Measurements from ENCODE around the gene CEMIP2. TPM values are rescaled to one million over a fixed set of nuclear protein-coding genes. Genes with fewer than 3 reads are reported as not detected.

The CEMIP2 gene
- total RNA-seq, 4 donors from 2014 or later, result 10.6 to 29.9 (median 14.7) TPM

- Histone ChIP-seq H3K27ac (no peak overlapping the region), H3K4me3 (no peak overlapping the region), H3K4me1 (peaks cover 3 to 13% of the 10 kb centered on the region in 2 donors), H3K27me3 (no peaks in the 10 kb centered on the region), H3K9me3 (no peaks in the 10 kb centered on the region), H3K36me3 (no peaks in the 10 kb centered on the region)
- in situ Hi-C loops (cut with MboI; ENCODE audit: low sequenced_read_pairs in 4 of 4), result no loop called here
- intact Hi-C loops (cut with DNase I; ENCODE audit: low total_unique reads), result no loop called here
- DNase-seq (no peak), ATAC-seq (no peak)
- TF ChIP-seq CTCF (IDR thresholded peaks at IDR 0.05 in 4 of 5, conservative IDR thresholded peaks at IDR 0.05 in 1 of 5), result no peak
- TF ChIP-seq POLR2A (IDR thresholded peaks at IDR 0.05), result no peak
Observed at GRCh38 chr9:71678999-71679398, 89.3 kb downstream of the CEMIP2 start.

GRCh38 chr9:71677209-71677608, 91.1 kb downstream of the CEMIP2 start:
- Histone ChIP-seq H3K4me1 (peaks cover 3 to 12% of the 10 kb centered on the region in 2 donors), H3K4me3 (no peak overlapping the region), H3K27me3 (no peaks in the 10 kb centered on the region), H3K27ac (peak overlapping the region in 3 of 4 donors; percentile 45 to 66 (median 61)), H3K9me3 (no peaks in the 10 kb centered on the region), H3K36me3 (no peaks in the 10 kb centered on the region)
- in situ Hi-C loops (cut with MboI; ENCODE audit: low sequenced_read_pairs in 4 of 4), result no loop called here
- no peak for DNase-seq
- ATAC-seq, result no peak
- TF ChIP-seq POLR2A (IDR thresholded peaks at IDR 0.05) (no peak), CTCF (IDR thresholded peaks at IDR 0.05 in 4 of 5, conservative IDR thresholded peaks at IDR 0.05 in 1 of 5) (no peak)
- intact Hi-C loops (cut with DNase I; ENCODE audit: low total_unique reads), result no loop called here

- Histone ChIP-seq H3K27me3 (no peaks in the 10 kb centered on the region), H3K9me3 (no peaks in the 10 kb centered on the region), H3K4me1 (peaks cover 3 to 12% of the 10 kb centered on the region in 2 donors), H3K36me3 (no peaks in the 10 kb centered on the region), H3K4me3 (no peak overlapping the region), H3K27ac (no peak overlapping the region)
- TF ChIP-seq POLR2A (IDR thresholded peaks at IDR 0.05), result no peak
- TF ChIP-seq CTCF (IDR thresholded peaks at IDR 0.05 in 4 of 5, conservative IDR thresholded peaks at IDR 0.05 in 1 of 5), result no peak
- in situ Hi-C loops (cut with MboI; ENCODE audit: low sequenced_read_pairs in 4 of 4) (no loop called here), intact Hi-C loops (cut with DNase I; ENCODE audit: low total_unique reads) (no loop called here)
- no peak for ATAC-seq
- no peak for DNase-seq
Observed at GRCh38 chr9:71676460-71676859, 91.9 kb downstream of the CEMIP2 start.

GRCh38 chr9:71675857-71676165, 92.5 kb downstream of the CEMIP2 start:
- Histone ChIP-seq H3K4me1 (peaks cover 3 to 7% of the 10 kb centered on the region in 2 donors), H3K36me3 (no peaks in the 10 kb centered on the region), H3K9me3 (no peaks in the 10 kb centered on the region), H3K27me3 (no peaks in the 10 kb centered on the region), H3K27ac (no peak overlapping the region), H3K4me3 (no peak overlapping the region)
- TF ChIP-seq POLR2A (IDR thresholded peaks at IDR 0.05) (no peak), CTCF (IDR thresholded peaks at IDR 0.05 in 4 of 5, conservative IDR thresholded peaks at IDR 0.05 in 1 of 5) (no peak)
- DNase-seq, result no peak
- intact Hi-C loops (cut with DNase I; ENCODE audit: low total_unique reads) (loop anchor here (1.0 kb wide), 1 partner anchor 30 kb away; no protein-coding TSS in a partner anchor), in situ Hi-C loops (cut with MboI; ENCODE audit: low sequenced_read_pairs in 4 of 4) (no loop called here)
- ATAC-seq, result no peak
